OCI-LY1 (cell line): ENCODE data around the gene FAS.

Experiments
- H2AFZ ChIP-seq: fragments of 200-600 bp; sonication (generic), shearing (Covaris generic); 2 replicates; pipeline ENCODE4 v1.6.0; 2014; ENCODE audit warnings: antibody characterized with exemption, mild to moderate bottlenecking, low read length
- H3F3A ChIP-seq: fragments of 200-600 bp; sonication (generic), shearing (Covaris generic); 2 replicates; pipeline ENCODE4 v1.6.0; 2014; ENCODE audit warnings: mild to moderate bottlenecking, antibody characterized with exemption, low read length, moderate library complexity; ENCODE audit not compliant: insufficient read depth
- H3K27ac ChIP-seq: fragments of 200-600 bp; sonication (generic); 2 replicates; pipeline ENCODE4 v1.5.1; 2014; ENCODE audit warnings: low read length, mixed run types, mild to moderate bottlenecking, low read depth; ENCODE audit not compliant: poor library complexity, severe bottlenecking
- H3K27me3 ChIP-seq: fragments of 200-600 bp; sonication (generic); 2 replicates; pipeline ENCODE4 v1.6.0; 2014; ENCODE audit warnings: antibody characterized with exemption, mild to moderate bottlenecking, low read length, moderate library complexity; ENCODE audit not compliant: insufficient read depth
- H3K36me3 ChIP-seq: fragments of 200-600 bp; sonication (generic); 2 replicates; pipeline ENCODE4 v1.6.1; 2014; ENCODE audit warnings: mild to moderate bottlenecking, antibody characterized with exemption, low read length, moderate library complexity, mixed read lengths; ENCODE audit not compliant: insufficient read depth
- H3K4me1 ChIP-seq: fragments of 200-600 bp; sonication (generic); 2 replicates; pipeline ENCODE4 v1.5.1; 2014; ENCODE audit warnings: mild to moderate bottlenecking, low read length, moderate library complexity; ENCODE audit not compliant: insufficient read depth, severe bottlenecking
- H3K4me2 ChIP-seq: fragments of 200-600 bp; sonication (generic), shearing (Covaris generic); 2 replicates; pipeline ENCODE4 v1.6.1; 2014; ENCODE audit warnings: low read length
- H3K4me3 ChIP-seq: fragments of 200-600 bp; sonication (generic); 2 replicates; pipeline ENCODE4 v1.5.1; 2014; ENCODE audit warnings: low read length, low read depth, mild to moderate bottlenecking, mixed read lengths; ENCODE audit not compliant: poor library complexity, severe bottlenecking
- H3K79me2 ChIP-seq: fragments of 200-600 bp; shearing (Covaris generic); 2 replicates; pipeline ENCODE4 v1.6.1; 2016; ENCODE audit warnings: mixed run types, low read length, mixed read lengths; ENCODE audit not compliant: insufficient read depth
- H3K9ac ChIP-seq: fragments of 200-600 bp; sonication (generic), shearing (Covaris generic); 2 replicates; pipeline ENCODE4 v1.6.1; 2014; ENCODE audit warnings: mild to moderate bottlenecking, low read length, mixed read lengths
- H3K9me2 ChIP-seq: fragments of 200-600 bp; sonication (generic), shearing (Covaris generic); 2 replicates; pipeline ENCODE4 v1.6.1; 2014; ENCODE audit warnings: low read depth, mild to moderate bottlenecking, low read length, mixed read lengths
- H3K9me3 ChIP-seq: fragments of 200-600 bp; shearing (Covaris generic); 2 replicates; pipeline ENCODE4 v1.6.1; 2014; ENCODE audit warnings: low read length, mixed read lengths
- H4K20me1 ChIP-seq: fragments of 200-600 bp; sonication (generic), shearing (Covaris generic); 2 replicates; pipeline ENCODE4 v1.6.0; 2016; ENCODE audit warnings: mild to moderate bottlenecking, low read length; ENCODE audit not compliant: insufficient read depth
- EZH2 ChIP-seq: fragments of 200-600 bp; sonication (generic), shearing (Covaris generic); IDR thresholded peaks from 2 replicates; pipeline ENCODE4 v1.8.0; 2017; ENCODE audit warnings: borderline replicate concordance, mixed run types, mild to moderate bottlenecking, antibody characterized with exemption, low read length, moderate library complexity, mixed read lengths
- TF ChIP-seq, protein P1 (sequence below): fragments of 200-600 bp; sonication (generic), shearing (Covaris generic); IDR thresholded peaks from 2 replicates; pipeline ENCODE4 v1.5.1; 2017; ENCODE audit warnings: mild to moderate bottlenecking, antibody characterized with exemption, low read length, moderate library complexity, mixed read lengths

Gene FAS

DNA sequence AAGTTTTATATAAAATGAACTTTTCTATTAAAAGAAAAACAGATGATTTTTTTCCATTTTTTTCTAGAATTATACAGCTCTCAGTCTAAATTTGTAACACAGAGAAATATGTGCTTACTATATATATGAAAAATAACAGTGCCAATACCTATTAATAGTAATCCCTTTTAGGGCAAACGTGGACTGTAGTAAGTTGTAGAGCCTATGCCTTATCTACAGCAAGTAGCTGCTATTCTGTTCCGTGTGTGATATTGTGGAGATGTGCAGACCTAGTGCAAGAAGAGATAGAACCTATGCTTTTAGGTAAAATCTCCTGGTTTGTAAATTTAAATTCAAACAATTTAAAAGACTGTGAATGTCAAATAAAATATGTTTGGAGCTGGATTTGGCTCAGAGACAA lies 72.9 kb downstream of the FAS start:
- Histone ChIP-seq H3K79me2 (no peaks in the 10 kb centered on the region), H3K9ac (no peak overlapping the region), H4K20me1 (no peaks in the 10 kb centered on the region), H3F3A (no peaks in the 10 kb centered on the region), H3K36me3 (no peaks in the 10 kb centered on the region), H3K9me3 (no peaks in the 10 kb centered on the region), H3K4me3 (no peak overlapping the region), H3K27me3 (no peaks in the 10 kb centered on the region), H3K4me2 (no peak overlapping the region), H2AFZ (no peak overlapping the region), H3K27ac (no peak overlapping the region), H3K4me1 (no peaks in the 10 kb centered on the region), H3K9me2 (no peaks in the 10 kb centered on the region)
- TF ChIP-seq, protein P1, sequence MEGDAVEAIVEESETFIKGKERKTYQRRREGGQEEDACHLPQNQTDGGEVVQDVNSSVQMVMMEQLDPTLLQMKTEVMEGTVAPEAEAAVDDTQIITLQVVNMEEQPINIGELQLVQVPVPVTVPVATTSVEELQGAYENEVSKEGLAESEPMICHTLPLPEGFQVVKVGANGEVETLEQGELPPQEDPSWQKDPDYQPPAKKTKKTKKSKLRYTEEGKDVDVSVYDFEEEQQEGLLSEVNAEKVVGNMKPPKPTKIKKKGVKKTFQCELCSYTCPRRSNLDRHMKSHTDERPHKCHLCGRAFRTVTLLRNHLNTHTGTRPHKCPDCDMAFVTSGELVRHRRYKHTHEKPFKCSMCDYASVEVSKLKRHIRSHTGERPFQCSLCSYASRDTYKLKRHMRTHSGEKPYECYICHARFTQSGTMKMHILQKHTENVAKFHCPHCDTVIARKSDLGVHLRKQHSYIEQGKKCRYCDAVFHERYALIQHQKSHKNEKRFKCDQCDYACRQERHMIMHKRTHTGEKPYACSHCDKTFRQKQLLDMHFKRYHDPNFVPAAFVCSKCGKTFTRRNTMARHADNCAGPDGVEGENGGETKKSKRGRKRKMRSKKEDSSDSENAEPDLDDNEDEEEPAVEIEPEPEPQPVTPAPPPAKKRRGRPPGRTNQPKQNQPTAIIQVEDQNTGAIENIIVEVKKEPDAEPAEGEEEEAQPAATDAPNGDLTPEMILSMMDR, result no peak
- no peak for TF ChIP-seq EZH2

DNA sequence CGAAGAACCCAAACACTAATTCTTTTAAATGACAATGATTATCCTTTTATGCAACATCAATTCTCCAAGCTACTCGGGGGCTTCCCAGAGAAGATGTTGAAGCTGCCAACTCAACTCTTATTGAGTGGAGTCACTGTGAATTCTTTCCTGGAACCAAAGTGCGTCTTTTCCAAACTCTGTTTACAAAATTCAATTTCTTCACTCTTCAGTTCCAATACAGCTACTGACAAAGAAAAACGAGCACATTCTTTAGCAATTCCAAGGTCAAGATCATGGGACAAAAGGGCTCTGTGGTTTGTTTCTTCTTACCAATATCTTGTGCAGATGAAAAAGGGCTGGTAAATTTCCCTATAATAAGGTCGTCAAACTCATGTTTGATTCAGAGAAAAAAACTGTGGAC lies 74.2 kb downstream of the FAS start:
- H3K4me2 ChIP-seq, result no peak overlapping the region
- no peak overlapping the region for H3K27ac ChIP-seq
- no peak overlapping the region for H3K4me3 ChIP-seq
- no peak overlapping the region for H2AFZ ChIP-seq
- TF ChIP-seq EZH2, result no peak
- TF ChIP-seq, protein P1, result no peak
- H3K9me2 ChIP-seq, result no peaks in the 10 kb centered on the region
- H3K36me3 ChIP-seq, result no peaks in the 10 kb centered on the region
- H4K20me1 ChIP-seq, result no peaks in the 10 kb centered on the region
- H3K9me3 ChIP-seq, result no peaks in the 10 kb centered on the region
- no peaks in the 10 kb centered on the region for H3K27me3 ChIP-seq
- H3F3A ChIP-seq, result no peaks in the 10 kb centered on the region
- H3K4me1 ChIP-seq, result no peaks in the 10 kb centered on the region
- H3K9ac ChIP-seq, result no peak overlapping the region
- no peaks in the 10 kb centered on the region for H3K79me2 ChIP-seq
